ENCODE measurements around the gene CD9. TPM values are rescaled to one million over a fixed set of nuclear protein-coding genes. Genes with fewer than 3 reads are reported as not detected.

CD9 gene
- total RNA-seq, 3 donors from 2014 or later: 1.6 to 3.2 (median 3.0) TPM

DNA sequence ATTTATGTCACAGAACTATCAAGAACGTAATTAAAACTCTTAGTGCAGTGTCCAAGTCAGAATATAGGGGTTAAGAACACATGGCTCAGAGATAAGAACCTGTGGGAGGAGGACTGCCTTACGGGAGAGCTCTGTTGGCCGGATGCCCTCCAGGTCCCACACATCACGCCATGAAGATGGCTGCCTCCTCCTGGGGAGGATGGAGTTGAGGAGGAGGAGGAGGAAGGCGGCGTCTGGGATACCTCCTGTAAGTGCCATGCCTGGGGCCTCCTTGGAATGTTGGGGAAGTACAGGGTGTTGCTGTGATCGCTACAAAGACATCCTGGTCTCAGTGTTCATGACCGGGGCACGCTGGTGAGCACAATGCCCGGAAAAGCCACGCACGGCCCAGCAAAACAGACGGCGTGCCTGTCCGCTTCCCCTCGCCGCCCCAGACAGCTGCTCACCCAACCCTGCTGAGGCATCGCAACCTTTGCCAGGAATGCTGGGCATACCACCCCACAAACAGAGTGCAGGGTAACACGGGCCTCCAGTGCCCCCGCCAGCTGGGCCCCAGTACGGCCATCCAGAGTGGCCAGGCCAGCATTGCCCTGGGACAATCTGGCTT is 28.7 kb upstream of the CD9 start:
- ATAC-seq (no peak), DNase-seq (no peak)
- Mint-ChIP-seq H3K4me3 (no peak overlapping the region), H3K9me3 (no peaks in the 10 kb centered on the region), H3K36me3 (ENCODE audit: insufficient read depth) (no peaks in the 10 kb centered on the region), H3K27me3 (ENCODE audit: low read depth) (no peaks in the 10 kb centered on the region), H3K4me1 (ENCODE audit: low read depth) (peaks cover 26% of the 10 kb centered on the region)

GRCh38 chr12:6172086-6172485 is 28.1 kb upstream of the CD9 start:
- no peaks in the 10 kb centered on the region for H3K9me3 Mint-ChIP-seq
- DNase-seq: no peak
- no peak for ATAC-seq

DNA sequence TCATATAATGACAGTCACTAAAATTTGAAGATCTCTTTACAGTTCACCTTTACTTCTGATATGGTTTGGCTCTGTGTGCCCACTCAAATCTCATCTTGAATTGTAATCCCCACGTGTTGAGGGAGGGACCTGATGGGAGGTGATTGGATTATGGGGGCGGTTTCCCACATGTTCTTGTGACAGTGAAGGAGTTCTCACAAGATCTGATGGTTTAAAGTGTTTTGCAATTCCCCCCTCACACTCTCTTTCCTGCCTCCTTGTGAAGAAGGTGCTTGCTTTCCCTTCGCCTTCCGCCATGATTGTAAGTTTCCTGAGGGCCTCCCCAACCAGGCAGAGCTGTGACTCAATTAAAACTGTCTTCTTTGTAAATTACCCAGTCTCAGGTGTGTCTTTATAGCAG is 27.3 kb upstream of the CD9 start:
- Mint-ChIP-seq H3K9me3 (no peaks in the 10 kb centered on the region), H3K36me3 (ENCODE audit: insufficient read depth) (no peaks in the 10 kb centered on the region), H3K4me3 (no peak overlapping the region), H3K4me1 (ENCODE audit: low read depth) (peaks cover 15% of the 10 kb centered on the region), H3K27me3 (ENCODE audit: low read depth) (no peaks in the 10 kb centered on the region)
- ATAC-seq (no peak), DNase-seq (no peak)

More at GRCh38 chr12:6172086-6172485, 28.1 kb upstream of the CD9 start:
- no peak overlapping the region for H3K4me3 Mint-ChIP-seq
- H3K36me3 Mint-ChIP-seq (ENCODE audit: insufficient read depth): no peaks in the 10 kb centered on the region
- no peaks in the 10 kb centered on the region for H3K27me3 Mint-ChIP-seq (ENCODE audit: low read depth)
- peaks cover 23% of the 10 kb centered on the region for H3K4me1 Mint-ChIP-seq (ENCODE audit: low read depth)

DNA sequence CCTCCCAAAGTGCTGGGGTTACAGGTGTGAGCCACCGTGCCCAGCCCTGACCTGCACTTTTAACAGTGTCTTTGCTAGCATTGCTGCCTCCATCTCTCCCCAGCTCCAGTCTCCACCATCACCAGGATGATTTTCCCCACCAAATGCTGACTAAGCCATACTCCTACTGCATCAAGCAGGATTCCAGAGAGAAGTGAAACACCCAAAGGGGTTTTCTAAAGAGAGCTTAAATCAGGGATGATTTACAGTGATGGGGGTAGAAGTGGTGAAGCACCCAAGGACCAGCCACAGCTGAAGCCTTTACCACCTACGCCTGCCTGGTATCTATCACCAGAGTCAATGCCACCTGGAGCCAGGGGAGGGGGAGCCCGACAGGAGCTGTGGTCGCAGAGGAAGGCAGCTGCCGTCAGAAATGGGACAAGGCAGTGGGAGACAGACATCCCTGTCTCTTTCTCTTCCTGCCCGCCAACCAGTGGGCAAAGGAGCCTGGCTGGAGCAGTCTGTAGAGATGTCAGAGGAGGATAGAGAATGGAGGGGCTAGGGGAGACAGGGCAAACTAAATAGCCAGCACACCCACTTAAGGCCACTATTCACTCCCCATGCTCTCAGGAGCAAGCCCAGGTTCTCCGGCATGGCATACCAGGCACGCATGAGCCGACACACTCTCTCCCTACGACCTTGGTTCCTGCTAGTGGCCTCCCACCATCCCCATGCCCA is 22.4 kb upstream of the CD9 start:
- ATAC-seq: no peak
- Mint-ChIP-seq H3K27me3 (ENCODE audit: low read depth) (peaks cover 7% of the 10 kb centered on the region), H3K4me1 (ENCODE audit: low read depth) (no peaks in the 10 kb centered on the region), H3K4me3 (no peak overlapping the region), H3K9me3 (no peaks in the 10 kb centered on the region), H3K36me3 (ENCODE audit: insufficient read depth) (no peaks in the 10 kb centered on the region)
- no peak for DNase-seq

DNA sequence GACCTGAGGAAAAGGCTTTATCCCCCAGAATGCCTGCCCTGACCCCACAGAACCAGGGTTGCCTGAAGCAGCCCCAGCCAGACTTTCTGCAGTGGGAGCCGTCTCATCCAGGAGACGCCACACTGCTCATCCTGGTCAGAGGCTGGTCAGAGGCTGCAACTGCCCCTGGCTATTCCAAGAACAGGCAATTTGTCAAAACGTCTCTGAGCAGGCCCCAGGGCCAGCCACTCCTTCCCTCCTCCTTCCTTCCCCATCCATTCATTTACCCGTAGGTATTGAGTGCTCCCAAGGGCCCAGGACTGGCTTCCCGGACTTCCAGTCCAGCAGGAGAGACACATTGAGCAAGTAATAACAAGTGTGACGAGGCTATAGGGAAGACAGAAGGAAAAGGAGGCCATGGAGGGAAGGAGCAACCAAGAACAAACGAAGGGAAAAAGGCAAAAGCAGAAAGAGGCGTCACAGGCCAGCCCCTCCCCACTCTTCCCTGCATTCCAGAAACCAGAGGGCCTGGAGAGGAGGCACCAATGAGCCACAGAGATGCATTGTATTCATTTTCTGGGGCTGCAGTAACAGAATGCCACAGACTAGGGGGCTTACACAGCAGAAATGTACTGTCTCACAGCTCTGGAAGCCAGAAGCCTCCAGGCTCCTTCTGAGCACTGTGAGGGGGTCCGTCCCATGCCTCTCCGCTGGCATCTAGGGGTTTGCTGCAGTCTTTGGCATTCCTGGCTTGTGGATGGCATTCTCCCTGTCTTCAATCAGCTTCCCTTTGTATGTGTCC is 21.0 kb upstream of the CD9 start:
- Mint-ChIP-seq H3K36me3 (ENCODE audit: insufficient read depth) (no peaks in the 10 kb centered on the region), H3K4me3 (no peak overlapping the region), H3K9me3 (no peaks in the 10 kb centered on the region), H3K4me1 (ENCODE audit: low read depth) (no peaks in the 10 kb centered on the region), H3K27me3 (ENCODE audit: low read depth) (peaks cover 10% of the 10 kb centered on the region)
- ATAC-seq (no peak), DNase-seq (no peak)

GRCh38 chr12:6180268-6181051 is 19.7 kb upstream of the CD9 start:
- H3K9me3 Mint-ChIP-seq: no peaks in the 10 kb centered on the region
- DNase-seq (no peak), ATAC-seq (no peak)
- H3K27me3 Mint-ChIP-seq (ENCODE audit: low read depth): peaks cover 10% of the 10 kb centered on the region
- no peak overlapping the region for H3K4me3 Mint-ChIP-seq
- H3K36me3 Mint-ChIP-seq (ENCODE audit: insufficient read depth): no peaks in the 10 kb centered on the region
- no peaks in the 10 kb centered on the region for H3K4me1 Mint-ChIP-seq (ENCODE audit: low read depth)

DNA sequence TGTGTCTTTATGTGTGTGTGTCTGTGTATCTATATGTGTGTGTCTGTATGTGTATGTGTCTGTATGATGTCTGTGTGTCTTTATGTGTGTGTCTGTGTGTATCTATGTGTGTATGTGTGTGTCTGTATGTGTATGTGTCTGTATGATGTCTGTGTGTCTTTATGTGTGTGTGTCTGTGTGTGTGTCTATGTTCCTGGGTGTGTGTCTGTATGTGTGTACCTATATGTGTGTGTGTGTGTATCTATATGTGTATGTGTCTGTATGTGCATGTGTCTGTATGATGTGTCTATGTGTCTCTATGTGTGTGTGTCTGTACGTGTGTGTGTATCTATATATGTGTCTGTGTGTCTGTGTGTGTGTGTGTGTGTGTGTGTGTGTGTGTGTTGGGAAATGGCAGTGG is 19.0 kb upstream of the CD9 start:
- Mint-ChIP-seq H3K4me1 (ENCODE audit: low read depth) (no peaks in the 10 kb centered on the region), H3K36me3 (ENCODE audit: insufficient read depth) (no peaks in the 10 kb centered on the region), H3K27me3 (ENCODE audit: low read depth) (peaks cover 10% of the 10 kb centered on the region), H3K9me3 (no peaks in the 10 kb centered on the region), H3K4me3 (no peak overlapping the region)
- ATAC-seq (no peak), DNase-seq (no peak)

- H3K4me3 Mint-ChIP-seq: no peak overlapping the region
- no peak for ATAC-seq
- no peaks in the 10 kb centered on the region for H3K36me3 Mint-ChIP-seq (ENCODE audit: insufficient read depth)
- no peaks in the 10 kb centered on the region for H3K4me1 Mint-ChIP-seq (ENCODE audit: low read depth)
- peaks cover 10% of the 10 kb centered on the region for H3K27me3 Mint-ChIP-seq (ENCODE audit: low read depth)
- DNase-seq: no peak
- no peaks in the 10 kb centered on the region for H3K9me3 Mint-ChIP-seq
Observed at GRCh38 chr12:6181583-6182278, 18.5 kb upstream of the CD9 start.

- Mint-ChIP-seq H3K27me3 (ENCODE audit: low read depth) (peaks cover 13% of the 10 kb centered on the region), H3K36me3 (ENCODE audit: insufficient read depth) (no peaks in the 10 kb centered on the region), H3K4me3 (no peak overlapping the region), H3K4me1 (ENCODE audit: low read depth) (no peaks in the 10 kb centered on the region), H3K9me3 (no peaks in the 10 kb centered on the region)
- ATAC-seq (no peak), DNase-seq (no peak)
Observed at GRCh38 chr12:6182279-6182898, 17.8 kb upstream of the CD9 start.

DNA sequence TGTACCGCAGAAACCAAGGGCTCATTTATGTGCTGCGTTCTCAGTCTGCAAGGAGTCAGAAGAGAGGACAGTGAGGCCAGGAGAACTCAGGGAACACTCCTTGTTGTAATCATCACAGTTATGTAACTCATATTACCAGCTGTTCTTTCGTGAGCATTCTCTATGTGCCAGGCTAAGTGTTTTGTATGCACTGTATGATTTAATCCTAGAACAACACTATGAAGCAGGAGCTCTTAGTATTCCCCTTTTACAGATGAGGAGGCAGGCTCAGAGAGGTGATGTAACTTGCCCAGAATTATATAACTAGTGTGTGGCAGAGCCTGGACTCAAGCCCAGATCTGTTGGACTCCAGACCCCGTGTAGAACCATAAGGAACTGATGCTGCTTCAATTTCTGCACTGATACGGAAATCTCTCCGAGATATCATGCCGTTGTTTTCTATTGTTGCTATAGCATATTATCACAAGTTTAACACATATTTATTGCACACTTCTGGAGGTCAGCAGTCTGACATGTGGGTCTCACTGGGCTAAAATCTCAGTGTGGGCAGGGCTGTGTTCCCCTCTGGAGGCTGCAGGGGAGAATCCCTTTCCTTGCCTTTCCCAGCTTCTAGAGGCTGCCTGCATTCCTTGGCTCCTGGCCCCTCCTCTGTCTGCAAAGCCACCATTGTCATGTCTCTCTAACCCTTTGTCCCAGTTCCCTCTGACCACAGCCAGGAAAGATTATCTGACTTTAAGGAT is 16.3 kb upstream of the CD9 start:
- ATAC-seq (no peak), DNase-seq (no peak)
- H3K9me3 Mint-ChIP-seq: no peaks in the 10 kb centered on the region
- no peaks in the 10 kb centered on the region for H3K36me3 Mint-ChIP-seq (ENCODE audit: insufficient read depth)
- no peak overlapping the region for H3K4me3 Mint-ChIP-seq
- no peaks in the 10 kb centered on the region for H3K4me1 Mint-ChIP-seq (ENCODE audit: low read depth)
- peaks cover 13% of the 10 kb centered on the region for H3K27me3 Mint-ChIP-seq (ENCODE audit: low read depth)

GRCh38 chr12:6185961-6186827 is 14.0 kb upstream of the CD9 start:
- ATAC-seq: no peak
- Mint-ChIP-seq H3K9me3 (no peaks in the 10 kb centered on the region), H3K4me1 (ENCODE audit: low read depth) (no peaks in the 10 kb centered on the region), H3K27me3 (ENCODE audit: low read depth) (peaks cover 25% of the 10 kb centered on the region), H3K4me3 (no peak overlapping the region), H3K36me3 (ENCODE audit: insufficient read depth) (no peaks in the 10 kb centered on the region)
- DNase-seq: no peak

- H3K4me3 Mint-ChIP-seq: no peak overlapping the region
- no peaks in the 10 kb centered on the region for H3K36me3 Mint-ChIP-seq (ENCODE audit: insufficient read depth)
- H3K4me1 Mint-ChIP-seq (ENCODE audit: low read depth): no peaks in the 10 kb centered on the region
- peaks cover 22% of the 10 kb centered on the region for H3K27me3 Mint-ChIP-seq (ENCODE audit: low read depth)
- ATAC-seq (no peak), DNase-seq (no peak)
- H3K9me3 Mint-ChIP-seq: no peaks in the 10 kb centered on the region
Observed at GRCh38 chr12:6187948-6188793, 12.0 kb upstream of the CD9 start.

Measured in activated T-cell treated with anti-CD3 and anti-CD28 coated beads, Interleukin-2, amount 50 U/mL, for 4 hours (primary cell).